HG03159 (cell line): ENCODE results near the gene POU2AF1.
A peak's percentile ranks its signal among the peaks of the same experiment; 100 is the strongest.

Experiments used
- ATAC-seq: cut with Tn5 transposase; IDR thresholded peaks from one replicate; pipeline ENCODE4 v1.9.1; 2021; ENCODE audit warnings: mild to moderate bottlenecking, moderate library complexity; ENCODE audit not compliant: unreplicated experiment

Gene POU2AF1

GRCh38 chr11:111378861-111379601 is at the start of gene POU2AF1:
Gene POU2AF1, minus strand, starts transcription at chr11:111379275. Its CDS starts 98 bp downstream, at chr11:111379177.
- ATAC-seq: peak; percentile 60

GRCh38 chr11:111428113-111428876 is 49.2 kb upstream of the POU2AF1 start:
- ATAC-seq: no peak

GRCh38 chr11:111427471-111427912 is 48.4 kb upstream of the POU2AF1 start:
- ATAC-seq: no peak

- no peak for ATAC-seq
These were observed 47.5 kb upstream of the POU2AF1 start for GRCh38 chr11:111426617-111427016.

GRCh38 chr11:111423250-111423615 is 44.2 kb upstream of the POU2AF1 start:
- ATAC-seq: no peak

GRCh38 chr11:111422494-111423249 is 43.6 kb upstream of the POU2AF1 start:
- peak; percentile 75 for ATAC-seq

- ATAC-seq: no peak
These were observed 42.2 kb upstream of the POU2AF1 start for GRCh38 chr11:111421251-111421650.

GRCh38 chr11:111419641-111420327 is 40.7 kb upstream of the POU2AF1 start:
- ATAC-seq: no peak

- no peak for ATAC-seq
These were observed 40.1 kb upstream of the POU2AF1 start for GRCh38 chr11:111419181-111419580.

- ATAC-seq: no peak
These were observed 39.3 kb upstream of the POU2AF1 start for GRCh38 chr11:111418436-111418787.

GRCh38 chr11:111417766-111418435 is 38.8 kb upstream of the POU2AF1 start:
- peak; percentile 22 for ATAC-seq

- peak; percentile 71 for ATAC-seq
These were observed 38.1 kb upstream of the POU2AF1 start for GRCh38 chr11:111417011-111417765.

- peak; percentile 2 for ATAC-seq
These were observed 37.3 kb upstream of the POU2AF1 start for GRCh38 chr11:111416231-111416960.

- ATAC-seq: no peak
These were observed 35.9 kb upstream of the POU2AF1 start for GRCh38 chr11:111414936-111415335.

- peak; percentile 22 for ATAC-seq
These were observed 35.3 kb upstream of the POU2AF1 start for GRCh38 chr11:111414267-111414931.

GRCh38 chr11:111413849-111414248 is 34.8 kb upstream of the POU2AF1 start:
- no peak for ATAC-seq

- no peak for ATAC-seq
These were observed 33.2 kb upstream of the POU2AF1 start for GRCh38 chr11:111412293-111412692.

GRCh38 chr11:111411456-111411855 is 32.4 kb upstream of the POU2AF1 start:
- no peak for ATAC-seq
